SK-N-SH (cell line): ENCODE data around the gene CTAG1A.

Experiments
- CHD2 ChIP-seq: fragments of 150-350 bp; IDR thresholded peaks from 2 replicates; pipeline ENCODE4 v1.6.1; 2018; ENCODE audit warnings: low read length; ENCODE audit not compliant: partially characterized antibody
- CTCF ChIP-seq: fragments of 200-600 bp; sonication (generic); IDR thresholded peaks from 2 replicates; pipeline ENCODE4 v1.6.1; 2017; ENCODE audit warnings: antibody characterized with exemption, mild to moderate bottlenecking, moderate library complexity
- ELF1 ChIP-seq: IDR thresholded peaks from 2 replicates; pipeline ENCODE4 v1.4.0; 2012
- EZH2phosphoT487 ChIP-seq: fragments of 200-600 bp; sonication (generic); IDR thresholded peaks from 2 replicates; pipeline ENCODE4 v1.6.1; 2017; ENCODE audit warnings: low read depth, mixed run types, mild to moderate bottlenecking, antibody characterized with exemption, moderate library complexity, borderline replicate concordance
- GABPA ChIP-seq: IDR thresholded peaks from 2 replicates; pipeline ENCODE4 v1.4.0; 2012; ENCODE audit warnings: low read depth, mild to moderate bottlenecking
- IRF3 ChIP-seq: fragments of 150-350 bp; IDR thresholded peaks from 2 replicates; pipeline ENCODE4 v1.6.1; 2016; ENCODE audit warnings: mild to moderate bottlenecking, low read depth, low read length
- MAX ChIP-seq: IDR thresholded peaks from 2 replicates; pipeline ENCODE4 v1.4.0; 2012; ENCODE audit warnings: low read depth
- NRF1 ChIP-seq: IDR thresholded peaks from 2 replicates; pipeline ENCODE4 v1.6.1; 2012; ENCODE audit warnings: low read depth, mild to moderate bottlenecking, low read length
- POLR2AphosphoS5 ChIP-seq: IDR thresholded peaks from 2 replicates; pipeline ENCODE4 v1.6.1; 2012; ENCODE audit warnings: low read depth, low read length
- REST ChIP-seq: IDR thresholded peaks from 2 replicates; pipeline ENCODE4 v1.6.1; 2012; ENCODE audit warnings: mild to moderate bottlenecking, low read depth, low read length, moderate library complexity
- TAF1 ChIP-seq: IDR thresholded peaks from 2 replicates; pipeline ENCODE4 v1.6.1; 2012; ENCODE audit warnings: low read depth, mild to moderate bottlenecking, low read length, moderate library complexity, borderline replicate concordance
- TCF12 ChIP-seq: IDR thresholded peaks from 2 replicates; pipeline ENCODE4 v1.4.0; 2012

- TF ChIP-seq CTCF (no peak), POLR2AphosphoS5 (0 out of 2 replicates have a peak, but pooled peaks have one; percentile 13), REST (no peak), TCF12 (peak; percentile 32), TAF1 (no peak), GABPA (no peak), MAX (no peak), ELF1 (no peak), IRF3 (no peak), EZH2phosphoT487 (no peak), NRF1 (no peak), CHD2 (no peak)
Observed at GRCh38 chrX:154541896-154542722, 42.8 kb upstream of the CTAG1A start.
